OCI-LY7 (cell line): Measurements from ENCODE around the gene LYVE1. TPM values are rescaled to one million over a fixed set of nuclear protein-coding genes. Genes with fewer than 3 reads are reported as not detected.

Source experiments
- BruUV-seq: library from RNA; stranded (reverse); fragments of 400-500 nt; replicated peaks from 2 replicates; lab custom pipeline; 2021; lab: Mats Ljungman, UMichigan
- CTCF ChIA-PET: fragments of 300-600 bp; sonication (Branson Sonifier 250); formaldehyde crosslinking; loops from one replicate; lab custom pipeline; 2022; ENCODE audit warnings: antibody characterized with exemption; ENCODE audit not compliant: unreplicated experiment; lab: Charles Lee
- POLR2A ChIA-PET: fragments of 300-600 bp; sonication (Branson Sonifier 250); formaldehyde crosslinking; loops from one replicate; lab custom pipeline; 2022; ENCODE audit warnings: antibody characterized with exemption; lab: Charles Lee
- DNase-seq: peaks from one replicate; pipeline ENCODE4 v3.0.0-alpha.2; 2015; ENCODE audit warnings: low spot score
- H2AFZ ChIP-seq: fragments of 200-600 bp; sonication (generic), shearing (Covaris generic); 2 replicates; pipeline ENCODE4 v1.6.1; 2014; ENCODE audit warnings: mild to moderate bottlenecking, antibody characterized with exemption, low read length, moderate library complexity
- H3K27ac ChIP-seq: fragments of 200-600 bp; sonication (generic); 2 replicates; pipeline ENCODE4 v1.5.1; 2014; ENCODE audit warnings: mixed run types, low read depth, mild to moderate bottlenecking, moderate library complexity, low read length, inconsistent platforms; ENCODE audit not compliant: poor library complexity, severe bottlenecking
- H3K36me3 ChIP-seq: fragments of 200-600 bp; sonication (generic); 2 replicates; pipeline ENCODE4 v1.6.1; 2014; ENCODE audit warnings: mild to moderate bottlenecking, antibody characterized with exemption, low read length, moderate library complexity, mixed read lengths; ENCODE audit not compliant: insufficient read depth
- H3K4me1 ChIP-seq: fragments of 200-600 bp; sonication (generic); 2 replicates; pipeline ENCODE4 v1.5.1; 2014; ENCODE audit warnings: mild to moderate bottlenecking, low read length; ENCODE audit not compliant: insufficient read depth, poor library complexity, severe bottlenecking
- H3K4me2 ChIP-seq: fragments of 200-600 bp; sonication (generic); 2 replicates; pipeline ENCODE4 v1.6.1; 2014; ENCODE audit warnings: mild to moderate bottlenecking, low read length
- H3K4me3 ChIP-seq: fragments of 200-600 bp; sonication (generic); 2 replicates; pipeline ENCODE4 v1.5.1; 2014; ENCODE audit warnings: mild to moderate bottlenecking, low read depth, low read length; ENCODE audit not compliant: poor library complexity, severe bottlenecking
- H3K79me2 ChIP-seq: fragments of 200-600 bp; sonication (generic); 2 replicates; pipeline ENCODE4 v1.6.1; 2016; ENCODE audit warnings: low read depth, mild to moderate bottlenecking, low read length, moderate library complexity, mixed read lengths; ENCODE audit not compliant: insufficient read depth
- H3K9me2 ChIP-seq: fragments of 200-600 bp; sonication (generic); 2 replicates; pipeline ENCODE4 v1.6.1; 2016; ENCODE audit warnings: mild to moderate bottlenecking, low read length, mixed read lengths; ENCODE audit not compliant: insufficient read depth
- H3K9me3 ChIP-seq: fragments of 200-600 bp; sonication (generic); 2 replicates; pipeline ENCODE4 v1.6.1; 2014; ENCODE audit warnings: mild to moderate bottlenecking, mixed run types, low read length, mixed read lengths
- H4K20me1 ChIP-seq: fragments of 200-600 bp; sonication (generic); 2 replicates; pipeline ENCODE4 v1.6.1; 2014; ENCODE audit warnings: mild to moderate bottlenecking, antibody characterized with exemption, low read length, moderate library complexity, mixed read lengths; ENCODE audit not compliant: insufficient read depth
- EZH2phosphoT487 ChIP-seq: fragments of 200-600 bp; sonication (generic); IDR thresholded peaks from 2 replicates; pipeline ENCODE4 v1.6.1; 2018; ENCODE audit warnings: low read depth, borderline replicate concordance, mild to moderate bottlenecking, mixed run types, antibody characterized with exemption, low read length, moderate library complexity, mixed read lengths
- intact Hi-C: fragments of 100-400 bp; cut with micrococcal nuclease; formaldehyde crosslinking; loops from one replicate; pipeline ENCODE4 v1.10.0; 2022; ENCODE audit not compliant: unreplicated experiment
- total RNA-seq, 2 experiments: library from RNA; depleted of rRNA in 1 of 2; stranded (reverse); fragments of >200 nt in 1 of 2; shearing (Covaris generic) in 1 of 2; gene quantifications; 2 replicates each; pipeline ENCODE4 v1.2.3, GENCODE V29; 2014 to 2022
- TF ChIP-seq, protein P1 (sequence below): fragments of 200-600 bp; sonication (generic); conservative IDR thresholded peaks from 2 replicates; pipeline ENCODE4 v1.5.1; 2014; ENCODE audit warnings: mild to moderate bottlenecking, antibody characterized with exemption, low read length, moderate library complexity, mixed read lengths

The LYVE1 gene
- total RNA-seq, 2 experiments from 2014 or later = not detected

DNA sequence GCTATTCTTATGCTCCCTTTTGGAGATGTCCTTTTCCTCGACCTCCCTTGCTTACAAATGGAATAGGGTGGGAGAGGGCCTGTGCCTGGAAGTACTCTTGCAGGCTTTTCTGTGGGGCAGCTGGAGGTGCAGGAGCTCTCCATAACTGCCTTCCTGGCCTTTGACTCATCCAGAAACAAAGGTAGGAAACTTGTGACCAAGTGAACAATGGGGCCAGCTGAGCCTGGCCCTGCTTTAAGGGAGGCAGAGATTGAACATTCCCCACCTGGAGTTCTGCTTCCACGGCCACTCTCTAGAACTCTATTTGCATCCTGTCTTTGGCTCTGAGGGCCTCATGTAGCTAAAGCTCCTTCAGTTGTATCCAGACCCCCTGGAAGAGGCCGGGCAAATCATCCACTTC is 5.1 kb upstream of the LYVE1 start:
- CTCF ChIA-PET = interaction anchor here (0.9 kb wide), 1 partner anchor 12 kb away, joined by 4 read pairs; no protein-coding TSS in a partner anchor
- H3K4me2 ChIP-seq = no peak overlapping the region
- no peaks in the 10 kb centered on the region for H3K9me3 ChIP-seq
- no peaks in the 10 kb centered on the region for H3K9me2 ChIP-seq
- no peaks in the 10 kb centered on the region for H4K20me1 ChIP-seq
- intact Hi-C loops = no loop called here
- no peak for DNase-seq
- no peaks in the 10 kb centered on the region for H3K79me2 ChIP-seq
- H3K36me3 ChIP-seq = no peaks in the 10 kb centered on the region
- TF ChIP-seq EZH2phosphoT487 = no peak
- TF ChIP-seq, protein P1, sequence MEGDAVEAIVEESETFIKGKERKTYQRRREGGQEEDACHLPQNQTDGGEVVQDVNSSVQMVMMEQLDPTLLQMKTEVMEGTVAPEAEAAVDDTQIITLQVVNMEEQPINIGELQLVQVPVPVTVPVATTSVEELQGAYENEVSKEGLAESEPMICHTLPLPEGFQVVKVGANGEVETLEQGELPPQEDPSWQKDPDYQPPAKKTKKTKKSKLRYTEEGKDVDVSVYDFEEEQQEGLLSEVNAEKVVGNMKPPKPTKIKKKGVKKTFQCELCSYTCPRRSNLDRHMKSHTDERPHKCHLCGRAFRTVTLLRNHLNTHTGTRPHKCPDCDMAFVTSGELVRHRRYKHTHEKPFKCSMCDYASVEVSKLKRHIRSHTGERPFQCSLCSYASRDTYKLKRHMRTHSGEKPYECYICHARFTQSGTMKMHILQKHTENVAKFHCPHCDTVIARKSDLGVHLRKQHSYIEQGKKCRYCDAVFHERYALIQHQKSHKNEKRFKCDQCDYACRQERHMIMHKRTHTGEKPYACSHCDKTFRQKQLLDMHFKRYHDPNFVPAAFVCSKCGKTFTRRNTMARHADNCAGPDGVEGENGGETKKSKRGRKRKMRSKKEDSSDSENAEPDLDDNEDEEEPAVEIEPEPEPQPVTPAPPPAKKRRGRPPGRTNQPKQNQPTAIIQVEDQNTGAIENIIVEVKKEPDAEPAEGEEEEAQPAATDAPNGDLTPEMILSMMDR = no peak
- H3K27ac ChIP-seq = no peak overlapping the region
- H2AFZ ChIP-seq = no peak overlapping the region
- H3K4me3 ChIP-seq = no peak overlapping the region
- no TSS peak for BruUV-seq
- no peaks in the 10 kb centered on the region for H3K4me1 ChIP-seq
- POLR2A ChIA-PET = interaction anchor here (1.0 kb wide), 1 partner anchor 8 kb away, joined by 3 read pairs; no protein-coding TSS in a partner anchor

DNA sequence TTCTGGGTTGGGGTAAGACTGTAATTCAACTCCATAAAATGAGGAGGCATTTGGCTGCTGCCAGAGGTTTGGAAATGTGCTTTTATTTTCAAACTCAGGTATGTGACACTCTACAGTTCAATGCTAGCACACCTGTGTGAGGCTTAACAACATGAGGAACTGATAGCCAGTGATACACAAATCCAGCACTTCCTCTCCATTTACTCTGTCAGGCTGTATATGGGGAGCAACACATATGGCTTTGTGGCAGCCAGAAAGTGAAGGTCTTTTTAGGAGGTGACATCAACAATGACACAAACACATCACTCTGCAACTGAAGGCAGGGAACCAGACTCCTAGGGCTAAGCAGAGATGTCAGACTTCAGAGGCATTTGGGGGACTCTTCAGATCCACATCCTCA is 4.6 kb upstream of the LYVE1 start:
- Histone ChIP-seq H3K27ac (no peak overlapping the region), H3K4me1 (no peaks in the 10 kb centered on the region), H3K9me3 (no peaks in the 10 kb centered on the region), H3K79me2 (no peaks in the 10 kb centered on the region), H3K9me2 (no peaks in the 10 kb centered on the region), H3K4me3 (no peak overlapping the region), H3K4me2 (no peak overlapping the region), H2AFZ (no peak overlapping the region), H3K36me3 (no peaks in the 10 kb centered on the region), H4K20me1 (no peaks in the 10 kb centered on the region)
- no peak for DNase-seq
- no TSS peak for BruUV-seq
- intact Hi-C loops = no loop called here
- no peak for TF ChIP-seq EZH2phosphoT487
- TF ChIP-seq, protein P1 = no peak
- ChIA-PET POLR2A (no interaction called here), CTCF (no interaction called here)

DNA sequence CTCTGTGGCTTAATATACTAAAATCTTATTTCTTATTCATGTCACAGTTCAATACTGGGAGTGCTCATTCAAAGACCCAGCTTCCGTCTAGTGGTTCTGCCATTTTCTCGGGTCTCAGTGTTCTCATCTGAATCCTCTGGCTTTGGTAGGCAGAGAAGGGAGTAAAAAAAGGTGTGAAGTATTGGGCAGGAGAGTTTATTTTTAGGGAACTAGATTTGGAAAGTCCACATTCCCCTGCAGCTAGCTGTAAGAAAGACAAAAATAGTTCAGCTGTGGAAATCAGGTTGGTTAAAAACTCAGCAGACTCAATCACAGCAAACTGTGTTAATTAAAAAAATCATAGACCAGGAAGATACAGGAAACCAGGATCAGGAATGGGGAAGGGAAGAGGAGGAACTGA is 4.1 kb upstream of the LYVE1 start:
- no peak for TF ChIP-seq EZH2phosphoT487
- TF ChIP-seq, protein P1 = no peak
- Histone ChIP-seq H3K4me3 (no peak overlapping the region), H3K27ac (no peak overlapping the region), H3K36me3 (no peaks in the 10 kb centered on the region), H3K9me3 (no peaks in the 10 kb centered on the region), H3K9me2 (no peaks in the 10 kb centered on the region), H3K79me2 (no peaks in the 10 kb centered on the region), H4K20me1 (no peaks in the 10 kb centered on the region), H3K4me2 (no peak overlapping the region), H3K4me1 (no peaks in the 10 kb centered on the region), H2AFZ (no peak overlapping the region)
- ChIA-PET CTCF (no interaction called here), POLR2A (interaction anchor here (0.6 kb wide), 1 partner anchor 1649 kb away, joined by 3 read pairs; no protein-coding TSS in a partner anchor)
- DNase-seq = no peak
- intact Hi-C loops = no loop called here
- BruUV-seq = no TSS peak
